Keratinocyte (primary cell): ENCODE data around the gene SIPA1L3. TPM values are rescaled to one million over a fixed set of nuclear protein-coding genes. Genes with fewer than 3 reads are reported as not detected.

Experiments
- DNase-seq: peaks from one replicate; pipeline ENCODE4 v3.0.0-alpha.2; 2011; ENCODE audit warnings: low read depth, missing footprints, low spot score
- FAIRE-seq: peaks from 2 replicates; lab custom pipeline; 2011; peaks lifted over from hg19 to GRCh38; lab: Jason Lieb, UNC
- H2AFZ ChIP-seq: 2 replicates; pipeline ENCODE4 v1.6.0; 2012; ENCODE audit warnings: low read length, control low read depth, inconsistent platforms; ENCODE audit not compliant: control insufficient read depth
- H3K27ac ChIP-seq: 2 replicates; pipeline ENCODE4 v1.5.1; 2011; ENCODE audit warnings: low read length; ENCODE audit not compliant: control insufficient read depth, insufficient read depth
- H3K27me3 ChIP-seq: 3 replicates; pipeline ENCODE4 v1.6.0; 2011; ENCODE audit warnings: low read length; ENCODE audit not compliant: control insufficient read depth, insufficient read depth; ENCODE audit errors: extremely low read depth
- H3K36me3 ChIP-seq, 2 experiments: 2 replicates in 1 of 2; 3 replicates in 1 of 2; pipeline ENCODE4 v1.5.1; 2011; ENCODE audit warnings: low read length in 2 of 2, mild to moderate bottlenecking in 1 of 2; ENCODE audit not compliant: control insufficient read depth in 2 of 2, insufficient read depth in 2 of 2; ENCODE audit errors: extremely low read depth in 1 of 2
- H3K4me1 ChIP-seq: 3 replicates; pipeline ENCODE4 v1.5.1; 2011; ENCODE audit warnings: low read length; ENCODE audit not compliant: control insufficient read depth, insufficient read depth; ENCODE audit errors: extremely low read depth
- H3K4me2 ChIP-seq: 3 replicates; pipeline ENCODE4 v1.6.0; 2011; ENCODE audit warnings: low read depth, low read length; ENCODE audit not compliant: control insufficient read depth, insufficient read depth; ENCODE audit errors: extremely low read depth
- H3K4me3 ChIP-seq, 3 experiments: fragments of 200-600 bp in 1 of 3; sonication (generic) in 1 of 3; 2 replicates in 2 of 3; 3 replicates in 1 of 3; pipeline ENCODE4 v1.5.1; 2011 to 2016; ENCODE audit warnings: low read length in 3 of 3, mild to moderate bottlenecking in 3 of 3, control low read depth in 2 of 3, inconsistent platforms in 1 of 3, low read depth in 1 of 3, mixed read lengths in 1 of 3, mixed run types in 1 of 3, moderate library complexity in 1 of 3; ENCODE audit not compliant: control insufficient read depth in 2 of 3, insufficient read depth in 2 of 3; ENCODE audit errors: extremely low read depth in 1 of 3
- H3K79me2 ChIP-seq: 2 replicates; pipeline ENCODE4 v1.6.0; 2012; ENCODE audit warnings: low read length; ENCODE audit not compliant: control insufficient read depth, insufficient read depth
- H3K9ac ChIP-seq: 3 replicates; pipeline ENCODE4 v1.6.0; 2011; ENCODE audit warnings: low read length; ENCODE audit not compliant: control insufficient read depth, insufficient read depth; ENCODE audit errors: extremely low read depth
- H3K9me1 ChIP-seq: 3 replicates; pipeline ENCODE4 v1.6.0; 2011; ENCODE audit warnings: low read length; ENCODE audit not compliant: control insufficient read depth, insufficient read depth; ENCODE audit errors: extremely low read depth
- H3K9me3 ChIP-seq: 2 replicates; pipeline ENCODE4 v1.5.1; 2012; ENCODE audit warnings: low read depth, low read length; ENCODE audit not compliant: control insufficient read depth
- H4K20me1 ChIP-seq: 3 replicates; pipeline ENCODE4 v1.6.0; 2011; ENCODE audit warnings: low read length; ENCODE audit not compliant: control insufficient read depth, insufficient read depth; ENCODE audit errors: extremely low read depth
- CTCF ChIP-seq, 3 experiments: IDR thresholded peaks in 1 of 3; conservative IDR thresholded peaks in 1 of 3; optimal IDR thresholded peaks in 1 of 3; 2 replicates in 2 of 3; 3 replicates in 1 of 3; pipeline versions ENCODE3 to v1.5.1; 2011; ENCODE audit warnings: low read length in 3 of 3, mild to moderate bottlenecking in 3 of 3, moderate library complexity in 2 of 3, control low read depth in 1 of 3, inconsistent platforms in 1 of 3; ENCODE audit not compliant: insufficient read depth in 2 of 3; ENCODE audit errors: extremely low read depth in 1 of 3
- EZH2 ChIP-seq: IDR thresholded peaks from one replicate; pipeline ENCODE4 v1.6.1; 2012; ENCODE audit warnings: inconsistent platforms, mild to moderate bottlenecking, low read length, moderate library complexity
- dilution Hi-C: fragments of 300-500 bp; cut with MboI; formaldehyde crosslinking; loops from one replicate; pipeline ENCODE4 v1.7.0; 2020; ENCODE audit warnings: low sequenced_read_pairs; ENCODE audit not compliant: extremely low pct_ligation_motif_present
- polyA plus RNA-seq, 5 experiments: library from polyadenylated mRNA; depleted of rRNA in 3 of 5; stranded (reverse) in 3 of 5; stranded (forward) in 1 of 5; unstranded in 1 of 5; fragments of >200 nt; gene quantifications; 1 replicate in 1 of 5; 2 replicates in 3 of 5; 3 replicates in 1 of 5; pipeline versions ENCODE4 v1.2.1 to v1.2.3, GENCODE V29; 2011 to 2012; ENCODE audit warnings: missing spikeins in 2 of 5, low read depth in 1 of 5, low replicate concordance in 1 of 5

Gene SIPA1L3
- polyA plus RNA-seq, 1 donor (not counting 4 experiments of a cell fraction or from before 2014, with no cell fraction given), result 8.0 TPM

- H3K9ac ChIP-seq, result no peak overlapping the region
- peaks cover 21% of the 10 kb centered on the region for H3K79me2 ChIP-seq
- dilution Hi-C loops, result no loop called here
- peaks cover 2 to 10% of the 10 kb centered on the region in 2 experiments for H3K36me3 ChIP-seq
- no peak overlapping the region for H3K4me3 ChIP-seq
- TF ChIP-seq EZH2 (no peak), CTCF (optimal IDR thresholded peaks at IDR 0.05 in 1 of 3, IDR thresholded peaks at IDR 0.05 in 1 of 3, conservative IDR thresholded peaks at IDR 0.05 in 1 of 3; ENCODE audit: extremely low read depth in 1 of 3, insufficient read depth in 2 of 3, low read length in 3 of 3) (no peak)
- H3K4me1 ChIP-seq, result peaks cover 24% of the 10 kb centered on the region
- no peaks in the 10 kb centered on the region for H4K20me1 ChIP-seq
- H3K27ac ChIP-seq, result no peak overlapping the region
- no peak overlapping the region for H3K4me2 ChIP-seq
- no peaks in the 10 kb centered on the region for H3K27me3 ChIP-seq
- DNase-seq (no peak), FAIRE-seq (no peak)
- no peaks in the 10 kb centered on the region for H3K9me3 ChIP-seq
- H2AFZ ChIP-seq, result no peak overlapping the region
- no peaks in the 10 kb centered on the region for H3K9me1 ChIP-seq
Measured at GRCh38 chr19:38172001-38172400, 265.0 kb downstream of the SIPA1L3 start.

- Histone ChIP-seq H3K36me3 (peaks cover 2 to 10% of the 10 kb centered on the region in 2 experiments), H3K27me3 (no peaks in the 10 kb centered on the region), H4K20me1 (no peaks in the 10 kb centered on the region), H3K9ac (peak overlapping the region; percentile 85), H2AFZ (no peak overlapping the region), H3K9me3 (no peaks in the 10 kb centered on the region), H3K9me1 (no peaks in the 10 kb centered on the region), H3K4me1 (peaks cover 24% of the 10 kb centered on the region), H3K4me3 (peak overlapping the region; percentile 51 to 59 (median 55)), H3K27ac (peak overlapping the region; percentile 92), H3K79me2 (peaks cover 27% of the 10 kb centered on the region), H3K4me2 (peak overlapping the region; percentile 60)
- dilution Hi-C loops, result no loop called here
- DNase-seq (peak; percentile 92), FAIRE-seq (peak; percentile 94)
- no peak for TF ChIP-seq EZH2
Measured at GRCh38 chr19:38173291-38174041, 266.5 kb downstream of the SIPA1L3 start.
